Stimulated activated CD4-positive, alpha-beta T cell treated with anti-CD3 and anti-CD28 coated beads, Interleukin-2, amount 100 ng/mL, for 4 hours (primary cell): Measurements from ENCODE around the gene GCG.

ENCODE experiments used
- DNase-seq: peaks from one replicate; pipeline ENCODE4 v3.0.0-alpha.2; 2020; ENCODE audit warnings: low read depth

The GCG gene

GRCh38 chr2:162099836-162100235, 52.2 kb downstream of the GCG start:
- no peak for DNase-seq
